Activated T-cell treated with anti-CD3 and anti-CD28 coated beads for 48 hours (primary cell): ENCODE measurements around the gene HIBADH.
"Not testable (repeated sequence)": the region's sequence is repeated elsewhere in the genome, so short reads cannot be mapped to it uniquely, and the experiment has no call there.

Source experiments
- DNase-seq: peaks from one replicate; pipeline ENCODE4 v3.0.0-alpha.2; 2020; ENCODE audit warnings: low read depth

The HIBADH gene

DNA sequence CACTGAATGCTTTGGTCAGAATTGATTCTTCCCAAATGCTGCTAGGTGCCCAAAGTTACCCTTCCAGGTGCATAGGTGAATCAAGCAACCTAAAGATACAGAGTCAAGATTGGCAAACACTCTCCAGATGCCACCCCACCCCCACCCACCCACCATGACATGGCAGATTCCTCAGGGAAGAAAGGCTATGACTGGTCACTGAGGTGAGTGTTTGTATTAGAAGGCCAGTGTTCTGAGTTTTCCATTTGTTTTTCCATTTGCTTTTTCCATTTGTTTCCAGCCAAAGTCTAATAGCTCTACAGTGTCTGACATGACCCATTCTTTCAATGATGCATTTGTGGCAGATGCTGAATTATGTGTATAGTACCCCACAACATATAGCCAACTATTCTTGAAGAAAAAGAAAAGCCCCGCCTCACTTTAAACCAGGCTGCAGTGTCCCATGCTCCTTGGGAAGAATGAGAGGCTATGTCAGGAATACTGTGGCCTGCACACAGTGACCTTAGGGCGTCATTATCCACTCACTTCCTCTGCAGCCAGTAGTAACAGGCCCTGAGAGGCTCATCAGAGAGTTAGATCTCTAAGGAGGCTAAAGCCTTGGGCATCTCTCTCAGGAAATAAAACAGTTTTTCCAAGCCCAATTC is 16.1 kb upstream of the HIBADH start:
- no peak for DNase-seq

DNA sequence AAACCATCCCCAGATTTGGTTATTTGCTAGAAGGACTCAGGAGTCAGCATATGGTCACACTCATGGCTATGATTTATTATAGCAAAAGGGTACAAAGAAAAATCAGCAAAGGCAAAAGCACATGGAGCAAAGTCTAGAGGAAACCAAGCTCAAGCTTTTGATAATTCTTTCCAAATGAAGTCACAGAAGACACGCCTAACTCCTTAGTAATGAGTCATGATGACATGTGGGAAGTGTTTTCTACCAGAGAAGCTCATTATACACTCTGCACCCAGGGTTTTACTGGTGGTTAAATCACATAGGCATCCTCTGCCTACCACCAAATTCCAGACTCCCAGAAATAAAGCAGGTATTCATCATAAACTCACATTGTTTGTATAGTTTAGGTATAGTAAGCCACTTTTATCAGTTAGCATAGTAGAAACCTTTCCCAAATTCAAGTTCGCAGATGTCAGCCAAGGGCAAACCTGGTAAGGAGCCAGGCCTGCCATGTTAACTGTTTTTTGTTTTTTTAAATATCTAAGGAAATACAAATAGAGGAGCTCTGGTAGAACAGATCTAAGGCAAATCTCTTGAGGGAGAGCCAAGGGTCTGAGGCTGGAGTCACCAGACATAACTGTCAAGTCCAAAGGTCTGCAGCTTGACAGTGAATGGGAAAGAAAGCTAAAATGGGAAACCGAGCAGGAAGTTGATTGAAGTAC is 15.4 kb upstream of the HIBADH start:
- no peak for DNase-seq

DNA sequence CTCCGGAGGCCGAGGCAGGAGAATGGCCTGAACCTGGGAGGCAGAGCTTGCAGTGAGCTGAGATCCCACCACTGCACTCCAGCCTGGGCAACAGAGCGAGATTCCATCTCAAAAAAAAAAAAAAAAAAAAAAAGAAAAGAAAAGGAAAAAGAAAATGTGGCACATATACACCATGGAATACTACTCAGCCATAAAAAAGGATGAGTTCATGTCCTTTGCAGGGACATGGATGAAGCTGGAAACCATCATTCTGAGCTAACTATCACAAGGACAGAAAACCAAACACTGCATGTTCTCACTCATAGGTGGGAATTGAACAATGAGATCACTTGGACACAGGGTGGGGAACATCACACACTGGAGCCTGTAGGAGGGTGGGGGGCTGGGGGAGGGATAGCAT is 11.4 kb upstream of the HIBADH start:
- not testable (repeated sequence) for DNase-seq

DNA sequence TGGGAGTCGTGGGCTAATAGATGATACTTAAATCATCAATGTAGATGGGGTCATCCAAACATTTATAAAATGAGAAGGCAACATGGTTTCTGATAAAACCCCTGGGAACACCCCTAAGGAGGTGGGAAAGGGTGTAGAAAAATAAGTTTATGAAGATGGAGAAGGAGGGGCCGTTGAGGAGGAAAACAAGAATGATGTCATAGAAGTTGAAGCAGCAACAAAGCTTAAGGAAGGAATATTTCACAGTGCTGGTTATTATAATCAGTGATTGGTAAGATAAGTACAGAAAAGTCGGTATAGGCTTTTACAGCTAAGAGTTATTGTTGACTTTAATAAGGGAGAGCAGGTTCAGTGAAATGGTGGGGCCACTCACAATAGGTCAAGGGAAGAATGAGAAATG is 9.0 kb upstream of the HIBADH start:
- DNase-seq: no peak

DNA sequence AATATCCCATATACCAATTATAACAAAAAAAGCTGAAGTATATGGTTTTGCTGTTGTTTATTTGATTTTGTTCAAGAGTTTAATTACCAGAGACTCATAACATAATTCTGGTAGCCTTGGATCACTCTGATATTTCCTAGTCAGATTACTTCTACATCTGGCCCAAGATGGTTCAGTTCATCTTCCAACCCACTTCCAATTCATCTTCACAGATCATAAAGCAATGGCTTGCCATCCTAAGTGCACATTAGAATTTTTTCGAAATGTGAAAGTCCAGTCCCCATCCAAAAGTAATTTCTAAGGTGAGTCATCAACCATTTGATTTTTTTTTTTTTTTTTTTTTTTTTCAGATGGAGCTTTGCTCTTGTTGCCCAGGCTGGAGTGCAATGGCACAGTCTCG is 8.0 kb upstream of the HIBADH start:
- no peak for DNase-seq

DNA sequence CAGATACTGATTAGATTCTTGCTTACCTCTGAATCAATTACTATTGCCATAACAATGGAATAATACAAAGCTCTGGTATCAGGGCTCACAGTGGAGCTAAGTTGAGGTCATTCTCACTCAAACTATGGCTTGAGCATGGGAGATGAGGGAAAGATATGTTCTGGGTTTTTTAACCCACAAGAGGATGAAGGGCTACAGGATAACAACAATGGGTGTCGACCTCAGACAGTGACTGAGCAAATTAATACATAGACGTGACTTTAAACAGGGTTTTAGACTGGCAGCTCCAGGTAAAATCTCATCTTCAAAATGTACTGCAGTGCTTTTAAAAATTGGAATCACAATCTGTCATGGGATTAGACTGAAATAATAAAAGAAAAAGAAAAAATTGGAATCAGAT is 7.5 kb upstream of the HIBADH start:
- no peak for DNase-seq

DNA sequence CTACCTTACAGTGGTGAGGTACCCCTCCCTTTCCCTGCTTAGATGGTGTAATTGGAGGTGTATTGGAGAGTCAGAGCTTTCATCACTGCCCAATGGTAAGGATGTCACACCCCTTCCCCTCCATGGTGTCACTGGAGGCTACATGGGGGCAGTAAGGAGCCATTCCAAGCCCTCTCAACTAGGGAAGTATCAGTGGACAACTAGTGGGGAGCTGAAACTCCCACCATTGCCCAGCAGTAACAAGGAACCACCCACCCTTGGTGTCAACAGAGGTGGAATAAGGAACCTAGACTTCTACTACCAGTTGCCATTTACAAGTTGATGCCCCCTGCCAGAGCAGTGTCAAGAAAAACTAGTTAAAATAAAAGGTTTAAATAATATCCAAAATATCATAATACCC is 2.8 kb upstream of the HIBADH start:
- no peak for DNase-seq

DNA sequence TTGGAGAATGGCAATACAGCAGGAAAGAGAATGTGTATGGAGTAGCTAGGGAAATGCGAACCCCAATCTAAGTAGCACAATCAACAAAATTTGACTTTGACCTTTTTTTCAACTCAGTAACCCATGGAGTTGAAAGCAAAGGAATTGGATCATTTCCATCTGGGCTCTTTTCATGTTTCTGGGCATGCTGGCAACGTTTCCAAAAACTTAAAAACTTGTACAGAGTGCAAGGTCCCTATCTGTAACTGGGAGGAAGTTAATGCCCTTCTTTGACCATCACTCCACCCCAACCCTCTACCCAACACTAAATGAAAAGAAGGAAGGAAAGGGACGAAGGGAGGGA is 1.3 kb upstream of the HIBADH start:
- no peak for DNase-seq

DNA sequence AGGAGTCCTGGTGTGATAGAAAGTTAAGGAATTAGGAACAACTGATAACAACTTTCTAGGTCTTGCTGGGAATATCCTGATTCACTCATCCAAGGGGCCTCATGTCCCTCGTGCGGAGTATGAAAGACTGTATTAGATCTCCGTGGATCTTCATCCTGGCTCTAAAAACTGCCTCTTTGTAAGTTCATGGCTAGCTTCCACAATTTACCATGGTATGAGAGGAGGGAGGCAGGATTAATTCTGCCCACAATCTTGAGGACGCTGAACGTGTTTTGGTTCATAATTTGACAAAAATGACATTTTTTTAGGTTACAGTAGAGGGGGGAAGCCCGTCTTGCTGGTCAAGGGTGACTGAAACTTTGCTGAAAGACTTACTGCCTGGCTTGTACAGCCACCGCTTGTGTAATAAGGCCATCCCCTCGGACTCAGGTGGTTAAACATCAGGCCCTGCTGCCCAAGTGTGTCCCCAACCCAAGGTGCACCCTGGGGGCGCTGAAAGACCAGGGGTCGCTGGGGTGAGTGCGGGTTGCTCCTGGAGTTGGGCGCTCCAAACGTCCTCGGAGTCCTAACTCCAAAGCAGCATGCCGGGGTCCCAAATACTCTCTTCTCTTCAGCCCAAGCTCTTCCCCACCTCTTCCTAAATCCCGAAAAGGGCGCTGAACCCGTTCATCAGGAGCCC is 733 bp downstream of the HIBADH start:
- DNase-seq: peak; percentile 6

DNA sequence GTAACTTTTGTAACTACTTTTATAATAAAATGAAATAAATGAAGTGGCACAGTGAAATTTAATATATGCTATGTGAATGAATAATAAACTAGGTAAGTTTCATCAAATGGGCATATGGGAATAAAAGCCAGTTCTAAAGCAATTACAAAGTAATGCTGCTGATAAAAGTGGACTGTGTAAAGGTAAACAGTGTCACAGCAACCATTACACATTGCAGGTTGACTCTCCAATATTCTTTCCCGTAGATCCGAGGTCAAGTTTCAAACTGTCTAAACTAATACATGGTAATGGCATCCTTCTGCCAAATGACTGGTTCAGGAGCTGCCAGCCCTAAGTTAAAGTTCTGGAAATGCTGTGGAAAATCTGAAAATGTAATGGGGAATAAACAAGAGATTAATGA is 6.0 kb downstream of the HIBADH start:
- DNase-seq: no peak

DNA sequence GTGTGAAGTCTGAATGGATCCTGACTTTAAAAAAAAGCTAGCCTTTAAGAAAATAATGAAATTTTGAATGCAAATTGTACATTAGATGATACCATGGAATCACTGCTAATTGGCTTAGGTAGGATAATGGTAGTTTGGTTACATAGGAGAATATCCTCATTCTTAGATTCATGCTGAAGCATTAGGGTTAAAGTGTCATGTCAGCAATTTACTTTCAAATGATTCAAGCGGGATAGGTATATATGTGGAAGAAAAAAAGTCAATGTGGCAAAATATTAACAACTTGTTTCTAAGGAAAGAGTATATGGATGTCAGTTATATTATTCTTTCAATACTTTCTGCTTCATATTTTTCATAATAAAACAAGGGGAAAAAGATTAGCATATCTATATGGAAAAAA is 7.5 kb downstream of the HIBADH start:
- no peak for DNase-seq

DNA sequence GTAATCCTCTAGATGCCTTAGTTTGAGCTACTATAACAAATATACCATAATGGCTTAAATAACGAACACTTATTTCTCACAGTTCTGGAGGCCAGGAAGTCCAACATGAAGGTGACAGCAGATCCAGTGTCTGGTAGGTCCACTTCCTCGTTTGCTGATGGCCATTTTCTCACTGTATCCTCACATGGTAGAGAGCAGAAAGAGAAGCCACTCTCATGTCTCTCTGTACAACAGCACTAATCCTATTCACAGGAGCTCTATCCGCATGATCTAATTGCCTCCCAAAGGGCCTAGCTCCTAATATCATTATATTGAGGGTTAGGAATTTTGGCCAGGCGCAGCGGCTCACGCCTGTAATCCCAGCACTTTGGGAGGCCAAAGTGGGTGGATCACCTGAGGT is 10.2 kb downstream of the HIBADH start:
- no peak for DNase-seq

DNA sequence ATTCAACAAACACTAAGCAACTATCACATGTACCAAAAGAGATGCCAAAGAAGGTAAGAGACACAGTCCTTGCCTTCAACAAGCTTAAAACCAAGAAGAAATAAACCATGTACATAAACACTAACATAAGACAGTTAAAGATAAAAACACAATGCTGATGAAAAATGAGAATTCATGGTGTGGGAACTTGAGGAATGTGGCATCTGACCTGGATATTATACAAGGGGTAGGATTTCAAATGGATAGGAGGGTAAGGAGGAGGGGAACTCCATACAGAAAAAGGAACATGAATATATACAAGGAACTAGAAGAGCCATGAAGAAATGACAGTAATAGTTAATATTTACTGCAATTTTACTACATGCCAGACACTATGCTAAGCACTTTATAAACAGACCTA is 11.0 kb downstream of the HIBADH start:
- no peak for DNase-seq

DNA sequence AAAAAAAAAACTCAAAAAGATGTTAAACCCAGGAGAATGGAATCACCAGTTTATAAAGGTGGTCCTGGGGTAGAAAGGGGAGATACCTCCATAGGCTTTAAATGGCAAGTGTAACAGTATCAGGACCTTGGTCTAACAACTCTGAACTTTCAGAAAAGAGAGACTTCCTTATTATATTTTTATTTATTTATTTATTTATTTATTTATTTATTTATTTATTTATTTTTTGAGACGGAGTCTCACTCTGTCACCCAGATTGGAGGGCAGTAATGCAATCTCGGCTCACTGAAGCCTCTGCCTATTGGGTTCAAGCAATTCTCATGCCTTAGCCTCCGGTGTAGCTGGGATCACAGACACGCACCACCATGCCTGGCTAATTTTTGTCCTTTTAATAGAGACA is 12.4 kb downstream of the HIBADH start:
- DNase-seq: no peak

DNA sequence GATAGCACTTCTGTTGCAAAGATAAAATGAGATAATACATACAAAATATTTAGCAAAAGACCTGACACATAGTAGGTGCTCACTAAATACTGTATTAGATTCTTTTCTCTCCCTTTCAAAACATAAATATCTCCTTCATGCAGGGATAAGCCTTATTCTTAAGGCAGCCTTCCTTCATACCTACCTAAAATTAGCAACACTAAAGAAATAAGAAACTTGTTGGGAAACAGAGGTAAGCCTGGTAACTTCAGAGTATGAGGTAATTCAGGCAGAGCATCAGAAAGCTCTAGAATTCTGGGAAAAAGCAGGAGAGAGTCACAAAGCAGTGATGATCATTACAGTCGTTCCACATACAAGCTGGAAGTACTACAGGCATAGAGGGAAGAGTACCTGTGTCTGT is 15.2 kb downstream of the HIBADH start:
- DNase-seq: no peak

DNA sequence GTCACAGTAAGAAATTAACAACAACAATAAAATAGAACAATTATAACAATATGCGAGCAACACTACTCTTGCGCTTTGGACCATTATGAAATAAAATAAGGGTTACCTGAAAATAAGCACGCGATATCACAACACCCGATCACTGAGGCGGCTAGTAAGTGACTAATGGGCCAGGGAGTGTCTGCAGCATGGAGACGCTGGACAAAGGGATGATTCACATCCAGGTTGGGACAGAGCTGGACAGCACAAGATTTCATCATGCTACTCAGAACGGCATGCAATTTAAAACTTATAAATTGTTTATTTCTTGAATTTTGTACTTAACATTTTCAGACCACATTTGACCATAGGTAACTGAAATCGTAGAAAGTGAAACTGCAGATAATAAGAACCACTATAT is 15.6 kb downstream of the HIBADH start:
- no peak for DNase-seq

DNA sequence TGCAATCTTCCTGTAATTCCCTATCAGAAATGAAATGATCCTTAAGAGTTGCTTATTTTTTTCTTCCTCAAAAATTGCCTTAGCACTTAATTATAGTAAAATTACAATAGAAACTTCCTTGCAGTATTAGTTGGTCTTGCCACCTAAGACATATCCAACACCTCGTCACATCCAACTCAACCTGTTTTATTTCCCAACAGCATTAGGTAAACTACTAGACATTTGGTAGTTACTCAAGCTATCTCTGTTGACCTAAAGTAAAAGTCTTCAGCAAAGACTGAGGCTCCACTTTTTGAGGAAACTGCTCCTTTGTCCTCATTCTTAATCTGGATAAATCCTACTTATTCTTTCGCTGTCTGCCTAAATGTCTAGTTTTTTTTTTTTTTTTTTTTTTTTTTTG is 20.4 kb downstream of the HIBADH start:
- DNase-seq: no peak

DNA sequence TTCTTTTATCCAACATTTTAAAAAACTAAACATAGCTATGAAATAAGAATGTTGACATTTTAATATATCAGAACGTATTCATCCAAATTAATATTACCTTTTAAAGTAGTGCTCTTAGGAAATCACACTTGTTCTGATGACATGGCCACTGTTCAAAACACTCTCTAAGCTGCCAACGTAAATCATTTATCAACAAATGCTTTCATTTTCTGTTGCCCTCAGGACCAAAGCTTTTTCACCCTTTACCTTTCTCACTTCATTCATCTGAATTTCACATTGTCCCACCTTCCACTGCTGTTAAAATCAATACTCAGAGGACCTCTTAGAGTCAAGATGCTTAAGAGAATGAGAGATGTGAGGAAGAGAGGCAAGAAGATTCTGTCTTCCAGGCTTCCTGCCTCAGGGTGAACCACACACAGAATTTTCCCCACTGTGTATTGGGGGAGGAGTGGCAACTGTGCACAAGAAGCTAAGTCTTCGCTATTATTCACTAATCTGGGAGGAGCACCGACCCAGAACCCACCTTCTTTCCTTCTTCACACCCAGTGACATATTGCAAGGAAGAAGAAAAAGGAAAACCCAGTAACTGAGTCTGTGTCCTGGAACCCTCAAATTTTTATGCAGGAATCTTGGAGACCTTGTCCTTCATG is 21.0 kb downstream of the HIBADH start:
- no peak for DNase-seq

DNA sequence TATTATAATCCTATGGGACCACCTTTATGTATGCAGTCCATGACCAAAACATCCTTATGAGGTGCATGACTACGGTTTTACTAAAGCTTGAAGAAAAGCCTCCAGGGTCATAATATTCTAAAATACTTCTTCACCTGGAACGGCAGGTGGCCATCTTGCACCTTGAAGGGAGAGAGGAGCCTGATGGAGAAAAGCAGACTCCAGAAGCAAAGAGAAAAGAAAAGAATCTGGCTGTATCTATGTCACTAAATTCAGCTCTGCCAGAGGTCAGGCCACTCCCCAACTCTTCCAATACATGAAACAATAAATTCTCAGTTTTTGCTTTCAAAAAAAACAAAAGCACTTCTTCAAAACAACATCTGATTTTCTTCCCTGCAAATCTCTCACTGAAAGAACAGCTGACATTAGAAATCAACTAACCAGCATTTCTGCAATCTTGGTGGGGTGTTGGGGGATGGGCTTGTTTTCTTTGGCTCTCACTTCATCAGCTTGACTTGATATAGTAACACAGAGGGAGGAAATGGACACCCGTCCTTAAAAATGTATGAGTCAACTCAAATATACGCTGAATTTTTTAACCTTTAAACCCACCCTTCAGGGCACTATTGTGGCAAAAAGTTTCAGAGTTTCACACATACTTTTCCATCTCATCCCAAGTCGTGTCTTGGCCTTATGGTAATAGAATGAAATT is 21.7 kb downstream of the HIBADH start:
- DNase-seq: no peak

DNA sequence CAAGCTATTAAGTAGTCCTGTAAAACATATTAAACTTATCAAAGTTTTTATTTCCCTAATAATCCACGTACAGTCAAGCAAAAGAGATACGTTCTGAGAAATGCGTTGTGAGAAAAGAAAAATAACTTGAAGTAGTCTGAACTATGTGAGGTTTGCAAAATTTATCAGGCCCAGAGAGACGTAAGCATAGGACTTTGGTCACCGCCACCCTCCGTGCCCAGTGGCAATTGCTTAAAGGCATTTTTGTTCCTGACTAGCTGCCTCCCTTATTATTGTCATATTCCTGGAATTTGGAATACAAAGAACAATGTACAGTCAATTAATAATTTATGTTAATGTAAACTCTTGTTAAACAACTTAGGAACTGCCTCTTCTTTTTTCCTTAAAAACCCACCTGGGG is 22.8 kb downstream of the HIBADH start:
- DNase-seq: no peak

DNA sequence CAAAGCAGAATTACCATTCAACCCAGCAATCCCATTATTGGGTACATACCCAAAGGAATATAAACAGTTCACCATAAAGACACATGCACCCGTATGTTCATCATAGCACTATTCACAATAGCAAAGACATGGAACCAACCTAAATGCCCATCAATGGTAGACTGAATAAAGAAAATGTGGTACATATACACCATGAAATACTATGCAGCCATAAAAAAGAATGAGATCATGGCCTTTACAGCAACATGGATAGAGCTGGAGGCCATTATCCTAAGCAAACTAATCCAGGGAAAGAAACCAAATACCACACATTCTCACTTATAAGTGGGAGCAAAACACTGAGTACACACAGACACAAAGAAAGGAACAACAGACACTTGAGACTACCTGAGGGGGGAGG is 23.6 kb downstream of the HIBADH start:
- not testable (repeated sequence) for DNase-seq

DNA sequence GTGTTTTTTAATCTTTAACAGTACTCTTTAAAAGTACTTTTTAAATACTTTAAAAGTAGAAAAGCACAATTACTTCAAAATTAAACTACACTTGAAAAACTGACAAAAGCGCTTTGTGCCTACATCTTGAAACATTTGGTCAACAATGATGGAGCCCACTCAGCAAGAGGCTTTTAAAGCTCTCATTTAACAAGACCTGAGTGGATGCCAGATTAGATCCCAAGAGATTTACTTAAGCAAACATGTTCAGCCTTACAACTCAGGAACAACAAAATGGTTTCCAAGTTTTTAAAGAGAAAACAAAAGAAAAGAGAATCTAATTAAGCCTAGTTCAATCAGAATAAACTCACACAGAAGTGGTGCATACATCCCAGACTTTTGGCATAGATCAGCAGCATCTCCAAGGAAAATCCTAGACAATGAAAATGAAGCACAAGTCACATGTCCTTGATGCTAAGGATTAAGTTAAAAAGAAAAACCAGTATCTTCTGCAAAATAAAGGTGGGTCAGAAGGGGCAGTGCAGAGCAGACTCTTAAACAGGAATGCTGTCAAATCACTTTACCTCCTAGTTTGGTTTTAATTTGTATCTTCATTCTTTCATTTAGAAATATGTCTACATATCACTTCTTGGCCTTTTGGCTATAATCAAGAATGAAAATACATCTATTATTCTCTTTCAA is 26.2 kb downstream of the HIBADH start:
- DNase-seq: no peak
